ENCODE results near the gene DYNLT2B.
"Not testable (repeated sequence)": the region's sequence is repeated elsewhere in the genome, so short reads cannot be mapped to it uniquely, and the experiment has no call there.

The DYNLT2B gene

DNA sequence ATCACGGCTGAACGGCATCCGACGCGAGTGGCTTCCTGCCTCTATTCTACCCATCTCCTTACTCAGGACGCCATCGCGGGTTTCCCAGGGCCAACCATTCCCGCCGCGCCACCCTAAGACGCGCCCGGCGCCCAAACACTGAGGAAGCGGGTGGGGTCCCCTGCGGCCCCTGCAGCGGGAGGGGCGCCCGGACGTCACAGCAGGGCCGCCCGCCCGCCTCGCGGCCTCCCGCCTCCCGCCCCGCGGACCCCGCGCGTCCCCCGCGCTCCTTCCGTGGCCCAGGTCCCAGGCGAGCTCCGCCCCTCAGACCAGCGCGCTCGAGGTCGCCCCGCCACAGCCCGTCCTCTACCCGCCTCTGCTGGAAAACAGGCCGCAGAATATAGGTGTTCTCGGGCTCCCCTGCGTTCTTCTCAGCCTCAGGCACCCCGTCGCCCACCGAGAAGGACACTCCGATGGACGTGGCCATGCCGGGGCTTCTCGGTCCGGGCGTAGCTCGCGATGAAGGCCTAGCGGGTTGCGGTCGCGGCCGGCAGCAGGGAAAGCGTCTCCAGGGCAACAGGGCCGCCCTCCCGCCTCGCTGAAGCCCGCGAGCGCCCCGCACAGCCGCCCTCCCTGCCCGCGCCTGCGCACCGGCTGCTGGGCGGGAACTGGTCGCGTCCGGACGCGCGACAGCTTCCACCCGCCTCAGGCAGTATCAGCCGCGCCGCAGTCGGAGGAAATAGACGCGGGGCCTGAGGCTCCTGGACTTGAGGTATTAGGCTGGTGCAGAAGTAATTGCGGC is at the start of gene DYNLT2B:
Gene DYNLT2B (minus strand): TSS at position 554 of the 781 bp plus-strand sequence. CDS start 88 bp downstream, at position 466.
- DNase-seq = peak; percentile 84 to 94

GRCh38 chr3:196365736-196366135 is 47.7 kb upstream of the DYNLT2B start:
- no peak for DNase-seq

GRCh38 chr3:196360586-196360985 is 42.5 kb upstream of the DYNLT2B start:
- no peak for DNase-seq

DNA sequence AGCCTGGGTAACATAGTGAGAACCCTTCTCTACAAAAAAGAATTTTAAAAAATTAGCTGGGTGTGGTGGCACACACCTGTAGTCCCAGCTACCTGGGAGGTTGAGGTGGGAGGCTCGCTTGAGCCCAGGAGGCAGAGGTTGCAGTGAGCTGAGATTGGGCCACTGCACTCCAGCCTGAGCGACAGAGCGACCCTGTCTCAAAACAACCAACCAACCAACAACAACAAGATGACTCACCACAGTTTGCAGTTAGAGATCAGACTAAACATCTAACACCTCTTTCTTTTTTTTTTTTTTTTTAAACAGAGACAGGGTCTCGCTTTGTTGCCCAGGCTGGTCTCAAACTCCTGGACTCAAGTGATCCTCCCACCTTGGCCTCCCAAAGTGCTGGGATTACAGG is 40.5 kb upstream of the DYNLT2B start:
- DNase-seq = not testable (repeated sequence)

GRCh38 chr3:196357905-196358304 is 39.9 kb upstream of the DYNLT2B start:
- no peak for DNase-seq

DNA sequence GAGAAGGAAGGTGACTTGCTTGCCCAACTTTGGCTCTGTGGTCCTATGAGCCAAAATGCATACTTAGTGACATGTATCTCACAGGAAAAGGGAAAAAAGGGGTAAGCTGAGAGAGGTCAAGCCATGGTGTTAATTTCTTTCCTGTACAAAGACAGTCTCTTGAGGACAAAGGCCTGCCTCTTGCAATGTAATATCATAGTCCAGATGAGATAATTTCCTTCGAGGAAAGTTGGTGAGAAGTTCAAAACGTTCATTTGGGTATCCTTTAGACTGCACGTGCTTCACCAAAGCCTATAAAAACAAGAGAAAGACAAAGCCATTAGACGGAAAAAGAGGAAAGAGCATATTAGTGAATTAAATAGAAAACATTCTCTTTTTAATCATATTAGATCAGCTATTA is 38.5 kb upstream of the DYNLT2B start:
- DNase-seq = no peak

DNA sequence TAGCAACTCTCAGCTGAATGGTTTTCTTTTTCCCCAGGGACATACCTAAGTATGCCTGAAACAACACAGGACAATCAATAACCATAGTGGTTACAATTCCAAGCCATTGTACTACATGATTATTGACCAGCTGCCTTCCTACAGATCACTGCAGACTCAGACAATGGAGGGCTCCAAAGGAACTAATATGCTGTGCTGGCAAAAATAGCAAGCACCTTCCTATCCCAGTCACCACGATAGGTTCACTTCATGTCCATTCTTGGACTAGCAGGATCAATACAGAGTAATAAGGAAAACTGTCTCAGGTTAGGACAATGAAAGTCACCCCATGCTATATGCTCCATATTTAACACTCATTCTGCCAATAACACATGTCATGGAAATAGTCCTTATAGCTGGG is 37.6 kb upstream of the DYNLT2B start:
- no peak for DNase-seq

DNA sequence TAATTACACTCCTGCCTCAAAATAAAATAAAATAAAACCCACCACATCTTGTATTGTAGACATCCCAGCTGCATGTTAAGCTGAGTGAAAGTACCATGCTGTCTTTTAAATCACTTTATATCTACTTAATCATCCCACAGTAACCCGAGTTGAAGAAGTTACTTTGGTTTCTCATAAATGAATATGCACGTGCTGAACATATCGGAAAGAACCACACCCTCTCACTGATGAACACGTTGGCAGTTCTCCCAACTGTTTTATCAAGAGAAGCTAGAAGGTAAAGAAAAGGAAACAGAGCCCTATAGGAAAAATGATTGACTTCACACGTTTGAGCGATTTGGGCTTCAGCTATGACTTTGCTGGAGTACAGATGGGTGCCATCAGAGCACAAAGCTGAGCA is 36.1 kb upstream of the DYNLT2B start:
- DNase-seq = no peak

DNA sequence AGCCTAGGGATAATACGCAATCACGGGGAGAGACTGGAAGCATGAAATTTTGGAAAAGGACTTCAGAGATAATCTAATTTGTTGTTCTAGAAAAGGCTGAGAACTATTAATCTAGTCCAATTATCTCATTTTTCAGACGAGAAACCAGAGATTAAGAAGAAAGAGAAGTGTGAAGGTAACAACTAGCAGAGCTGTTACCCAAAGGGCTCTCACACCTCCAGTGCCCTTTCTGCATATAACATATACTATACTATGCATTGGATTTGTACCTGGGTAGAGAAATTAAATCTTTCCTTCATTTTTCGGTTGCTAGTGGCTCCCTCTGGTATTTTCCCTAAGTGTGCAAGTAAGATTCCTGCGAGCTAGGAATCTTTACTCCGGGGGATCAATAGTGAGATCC is 33.5 kb upstream of the DYNLT2B start:
- DNase-seq = no peak

GRCh38 chr3:196350067-196350466 is 32.0 kb upstream of the DYNLT2B start:
- no peak for DNase-seq

- DNase-seq = no peak
Observed at GRCh38 chr3:196348698-196349097, 30.7 kb upstream of the DYNLT2B start.

- no peak for DNase-seq
Observed at GRCh38 chr3:196344663-196345062, 26.6 kb upstream of the DYNLT2B start.

DNA sequence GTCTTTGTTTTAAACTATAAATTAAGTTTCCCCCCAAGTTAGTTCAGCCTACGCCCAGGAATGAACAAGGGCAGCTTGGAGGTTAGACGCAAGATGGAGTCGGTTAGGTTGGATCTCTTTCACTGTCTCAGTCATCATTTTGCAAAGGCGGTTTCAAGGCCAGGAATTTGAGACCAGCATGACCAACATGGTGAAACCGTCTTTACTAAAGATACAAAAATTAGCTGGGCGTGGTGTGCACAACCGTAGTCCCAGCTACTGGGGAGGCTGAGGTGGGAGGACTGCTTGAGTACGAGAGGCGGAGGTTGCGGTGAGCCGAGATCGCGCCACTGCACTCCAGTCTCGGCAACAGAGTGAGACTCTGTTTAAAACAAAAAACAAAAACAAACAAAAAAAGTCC is 25.9 kb upstream of the DYNLT2B start:
- not testable (repeated sequence) for DNase-seq

DNA sequence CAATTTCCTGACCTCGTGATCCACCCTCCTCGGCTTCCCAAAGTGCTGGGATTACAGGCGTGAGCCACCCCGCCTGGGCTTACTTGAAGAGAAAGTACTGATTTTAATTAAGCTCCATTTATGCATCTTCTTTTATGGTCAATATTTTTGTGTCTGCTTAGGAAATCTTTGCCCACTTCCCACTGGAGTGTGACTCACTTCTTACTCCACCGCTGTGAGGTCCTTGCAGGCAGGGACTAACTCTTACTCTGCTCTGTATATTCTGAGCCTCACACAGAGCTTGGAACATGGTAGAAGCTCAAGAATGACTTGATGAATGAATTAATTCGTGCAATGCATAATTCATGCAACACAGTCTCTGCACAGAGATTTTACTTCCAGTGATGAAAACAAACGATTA is 23.1 kb upstream of the DYNLT2B start:
- no peak for DNase-seq

DNA sequence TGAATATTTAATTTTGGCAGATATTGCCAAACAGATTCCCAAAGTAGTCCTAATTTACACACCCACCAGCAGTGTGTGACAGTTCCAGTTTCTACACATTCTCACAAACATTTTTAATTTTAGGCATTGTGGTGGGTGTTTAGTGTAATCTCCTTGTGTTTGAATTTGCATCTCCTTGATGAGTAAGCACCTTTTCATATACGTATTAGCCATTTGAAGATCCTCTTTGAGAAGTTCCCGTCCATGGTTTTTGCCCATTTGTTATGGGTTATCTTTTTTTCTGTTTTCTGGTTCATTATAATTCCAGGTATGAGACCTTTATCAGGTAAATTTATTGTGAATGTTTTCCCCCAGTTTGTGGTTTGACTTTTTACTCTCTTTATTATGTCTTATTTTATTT is 22.4 kb upstream of the DYNLT2B start:
- no peak for DNase-seq

- no peak for DNase-seq
Observed at GRCh38 chr3:196339493-196340254, 21.6 kb upstream of the DYNLT2B start.

DNA sequence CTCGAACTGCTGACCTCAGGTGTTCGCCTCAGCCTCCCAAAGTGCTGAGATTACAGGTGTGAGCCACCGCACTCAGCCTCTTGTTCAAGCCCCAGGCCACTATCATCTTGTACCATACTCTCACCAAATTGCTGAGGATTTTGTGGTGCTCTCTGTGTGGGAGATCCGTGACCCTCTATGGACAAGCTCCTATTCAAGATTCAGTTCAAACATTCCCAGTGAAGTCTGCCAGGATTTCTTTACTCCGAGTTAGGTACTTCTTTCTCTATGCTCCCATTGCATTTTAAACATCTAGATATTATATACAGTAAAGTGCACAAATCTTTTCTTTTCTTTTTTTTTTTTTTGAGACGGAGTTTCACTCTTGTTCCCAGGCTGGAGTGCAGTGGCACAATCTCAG is 21.0 kb upstream of the DYNLT2B start:
- no peak for DNase-seq

DNA sequence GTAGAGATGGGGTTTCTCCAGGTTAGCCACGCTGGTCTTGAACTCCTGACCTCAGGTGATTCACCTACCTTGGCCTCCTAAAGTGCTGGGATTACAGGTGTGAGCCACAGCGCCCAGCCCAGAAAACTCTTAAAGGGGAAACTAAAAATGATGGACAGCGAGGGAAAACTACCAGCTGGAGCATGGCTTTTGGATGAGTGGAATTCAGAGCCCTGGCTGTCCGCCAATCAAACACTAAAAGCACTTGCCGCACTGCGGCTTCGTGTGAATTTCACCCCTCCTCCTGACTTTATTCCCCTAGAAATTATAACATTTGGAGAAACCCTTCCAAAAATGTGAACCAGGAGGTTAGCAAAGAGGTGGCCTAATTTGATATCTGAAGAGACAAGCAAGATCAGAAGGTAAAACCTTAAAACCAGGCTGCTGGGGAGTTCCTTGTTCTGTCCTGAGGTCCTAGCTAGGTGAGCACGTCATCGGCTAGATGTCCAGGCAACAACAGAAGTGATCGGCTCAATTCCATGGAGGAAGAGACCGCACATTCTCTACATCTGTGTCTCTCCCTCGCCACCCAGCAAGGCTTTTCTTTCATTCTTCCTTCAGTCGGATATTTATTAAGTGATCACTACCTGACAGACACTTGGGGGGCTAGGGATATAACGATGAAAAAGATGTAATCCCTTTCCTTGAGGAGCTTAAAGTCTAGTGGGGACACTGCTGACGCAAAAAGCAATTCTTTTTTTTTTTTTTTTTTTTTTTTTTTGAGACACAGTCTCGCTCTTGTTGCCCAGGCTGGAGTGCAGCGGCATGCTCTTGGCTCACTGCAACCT is 18.5 kb upstream of the DYNLT2B start:
- DNase-seq = no peak

DNA sequence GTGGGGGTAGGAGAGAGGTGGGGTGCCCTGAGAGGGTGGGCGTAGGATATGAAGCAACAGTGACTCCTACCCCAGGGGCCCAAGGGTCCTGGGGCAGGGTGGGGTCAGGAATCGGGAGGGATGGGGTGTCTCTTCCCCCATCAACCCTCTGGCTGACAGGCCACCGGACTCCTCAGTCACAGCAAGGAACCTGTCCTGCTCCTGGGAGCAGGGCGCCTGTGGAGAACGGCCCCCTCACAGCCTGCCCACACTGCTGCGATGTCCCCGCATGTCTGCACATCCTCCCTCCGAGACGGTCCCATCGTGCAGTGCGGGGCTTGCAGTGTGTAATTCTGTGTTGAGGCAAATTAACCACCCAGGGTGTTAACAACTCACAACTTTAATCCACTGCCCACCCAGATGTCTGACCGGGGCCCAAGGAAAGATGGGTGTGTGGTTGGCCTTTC is 17.5 kb upstream of the DYNLT2B start:
- no peak for DNase-seq

GRCh38 chr3:196334982-196335381 is 16.9 kb upstream of the DYNLT2B start:
- no peak for DNase-seq

DNA sequence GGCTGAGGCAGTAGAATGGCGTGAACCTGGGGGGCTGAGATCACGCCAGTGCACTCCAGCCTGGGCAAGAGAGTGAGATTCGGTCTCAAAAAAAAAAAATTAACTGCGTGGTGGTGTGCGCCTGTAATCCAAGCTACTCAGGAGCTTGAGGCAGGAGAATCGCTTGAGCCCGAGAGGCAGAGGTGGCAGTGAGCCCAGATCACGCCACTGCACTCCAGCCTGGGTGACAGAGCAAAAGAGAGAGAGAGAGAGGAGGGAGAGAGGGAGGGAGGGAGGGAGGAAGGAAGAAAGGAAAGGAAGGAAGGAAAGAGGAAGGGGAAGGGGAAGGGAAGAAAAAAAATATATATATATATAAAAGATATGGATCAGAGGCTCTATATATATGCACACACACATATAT is 14.1 kb upstream of the DYNLT2B start:
- DNase-seq = no peak

DNA sequence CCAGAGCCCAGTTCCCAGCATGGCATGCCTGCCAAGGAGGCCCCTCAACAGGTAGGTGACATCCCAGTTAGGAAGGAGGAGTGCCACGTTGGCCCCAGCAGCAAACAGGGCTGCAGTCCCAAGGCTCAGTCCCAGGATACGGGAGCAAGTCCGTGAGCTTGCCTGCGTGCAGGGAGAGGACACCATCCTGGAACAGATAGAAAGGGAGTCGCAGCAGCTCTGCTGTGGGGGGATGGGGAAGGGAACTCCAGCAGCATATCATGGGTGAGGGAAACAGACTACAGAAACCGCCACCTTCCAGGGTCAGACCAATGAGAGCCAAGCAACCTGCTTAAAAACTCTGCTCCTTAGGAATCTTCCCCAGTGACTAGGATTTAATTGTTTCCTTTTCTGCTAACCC is 9.4 kb upstream of the DYNLT2B start:
- DNase-seq = no peak

DNA sequence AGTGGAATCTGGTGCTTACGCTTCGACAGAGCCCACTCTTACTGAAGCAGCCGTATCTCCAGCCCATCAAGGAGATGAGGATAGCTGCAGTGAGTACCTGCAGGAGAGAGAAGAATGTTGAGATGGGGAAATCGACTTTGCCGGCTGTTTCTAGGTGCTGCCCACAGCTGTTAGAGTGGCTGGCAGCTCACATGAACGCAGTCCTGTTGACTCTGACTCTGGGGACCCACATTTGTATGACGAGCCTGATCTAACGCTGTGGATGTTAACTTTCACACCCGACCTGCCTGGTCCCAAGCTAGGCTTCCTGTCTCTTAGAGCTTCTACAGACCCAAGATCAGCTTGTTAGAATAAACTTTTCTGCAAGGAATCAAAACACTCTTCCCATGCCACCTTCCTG is 8.9 kb upstream of the DYNLT2B start:
- DNase-seq = no peak

Data from NCI-H526 (cell line).